ENCODE results near the gene COX19. TPM values are rescaled to one million over a fixed set of nuclear protein-coding genes. Genes with fewer than 3 reads are reported as not detected.

COX19 gene
- total and polyA plus RNA-seq, 2 of the 13 experiments (the other 11 are each of a cell fraction or from before 2014, with no cell fraction given), result 11.5 to 21.7 TPM

- TF ChIP-seq IRF9 (CRISPR knock-in tag; IDR thresholded peaks at IDR 0.05; ENCODE audit: borderline replicate concordance), result peak; percentile 26; the same call in 1 of the 2 replicates
- no peak for TF ChIP-seq HMG20B (CRISPR knock-in tag; conservative IDR thresholded peaks at IDR 0.05)
- peak; percentile 26; the same call in 1 of the 2 replicates for TF ChIP-seq SOX5 (CRISPR knock-in tag; IDR thresholded peaks at IDR 0.05; ENCODE audit: borderline replicate concordance)
- TF ChIP-seq ZNF124 (CRISPR knock-in tag; IDR thresholded peaks at IDR 0.05), result peak; percentile 83; the same call in 1 of the 2 replicates
- TF ChIP-seq POLR2AphosphoS5 (IDR thresholded peaks at IDR 0.05; ENCODE audit: low read depth, low read length), result peak; percentile 72
- 0 out of 2 replicates have a peak, but pooled peaks have one; percentile 60 for TF ChIP-seq MAF1 (CRISPR knock-in tag; IDR thresholded peaks at IDR 0.05; ENCODE audit: borderline replicate concordance)
- peak; percentile 53; the same call in 1 of the 2 replicates for TF ChIP-seq DRAP1 (CRISPR knock-in tag; IDR thresholded peaks at IDR 0.05)
- no peak; the same call in 1 of the 2 replicates for TF ChIP-seq ZNF441 (CRISPR knock-in tag; IDR thresholded peaks at IDR 0.05; ENCODE audit: borderline replicate concordance)
- TF ChIP-seq HIC2 (CRISPR knock-in tag; IDR thresholded peaks at IDR 0.05; ENCODE audit: low read depth), result peak; percentile 62
- TF ChIP-seq ZNF253 (CRISPR knock-in tag; IDR thresholded peaks at IDR 0.05; ENCODE audit: borderline replicate concordance), result peak; percentile 76; the same call in 1 of the 2 replicates
- peak; percentile 66 for TF ChIP-seq ZNF547 (CRISPR knock-in tag; IDR thresholded peaks at IDR 0.05)
- TF ChIP-seq ZNF737 (CRISPR knock-in tag; IDR thresholded peaks at IDR 0.05; ENCODE audit: borderline replicate concordance), result no peak
- peak; percentile 90 for TF ChIP-seq ZNF749 (CRISPR knock-in tag; IDR thresholded peaks at IDR 0.05; ENCODE audit: borderline replicate concordance)
- TF ChIP-seq TBL1XR1 (IDR thresholded peaks at IDR 0.05; ENCODE audit: borderline replicate concordance, low read length, partially characterized antibody), result no peak
- TF ChIP-seq CBFB (CRISPR knock-in tag; IDR thresholded peaks at IDR 0.05), result peak; percentile 84; the same call in 1 of the 2 replicates
- TF ChIP-seq PHF8 (CRISPR knock-in tag; IDR thresholded peaks at IDR 0.05), result peak; percentile 86
- peak; percentile 81 for TF ChIP-seq HNRNPLL (IDR thresholded peaks at IDR 0.05; ENCODE audit: low read depth, low read length, poor library complexity, severe bottlenecking)
- no peak for TF ChIP-seq KLF15 (CRISPR knock-in tag; IDR thresholded peaks at IDR 0.05; ENCODE audit: borderline replicate concordance)
- peak; percentile 27; the same call in 1 of the 2 replicates for TF ChIP-seq ZNF503 (CRISPR knock-in tag; IDR thresholded peaks at IDR 0.05)
- peak; percentile 79; the same call in 1 of the 2 replicates for TF ChIP-seq KAT7 (CRISPR knock-in tag; IDR thresholded peaks at IDR 0.05; ENCODE audit: borderline replicate concordance)
- TF ChIP-seq ZNF800 (CRISPR knock-in tag; IDR thresholded peaks at IDR 0.05), result peak; percentile 56; the same call in 1 of the 2 replicates
Observed at GRCh38 chr7:974820-975681, at the start of gene COX19 (continued).
